HG03175 (cell line): ENCODE results near the gene SLC5A6.

Experiments
- ATAC-seq: cut with Tn5 transposase; IDR thresholded peaks from one replicate; pipeline ENCODE4 v1.9.1; 2021; ENCODE audit warnings: mild to moderate bottlenecking, moderate library complexity; ENCODE audit not compliant: unreplicated experiment

Gene SLC5A6

DNA sequence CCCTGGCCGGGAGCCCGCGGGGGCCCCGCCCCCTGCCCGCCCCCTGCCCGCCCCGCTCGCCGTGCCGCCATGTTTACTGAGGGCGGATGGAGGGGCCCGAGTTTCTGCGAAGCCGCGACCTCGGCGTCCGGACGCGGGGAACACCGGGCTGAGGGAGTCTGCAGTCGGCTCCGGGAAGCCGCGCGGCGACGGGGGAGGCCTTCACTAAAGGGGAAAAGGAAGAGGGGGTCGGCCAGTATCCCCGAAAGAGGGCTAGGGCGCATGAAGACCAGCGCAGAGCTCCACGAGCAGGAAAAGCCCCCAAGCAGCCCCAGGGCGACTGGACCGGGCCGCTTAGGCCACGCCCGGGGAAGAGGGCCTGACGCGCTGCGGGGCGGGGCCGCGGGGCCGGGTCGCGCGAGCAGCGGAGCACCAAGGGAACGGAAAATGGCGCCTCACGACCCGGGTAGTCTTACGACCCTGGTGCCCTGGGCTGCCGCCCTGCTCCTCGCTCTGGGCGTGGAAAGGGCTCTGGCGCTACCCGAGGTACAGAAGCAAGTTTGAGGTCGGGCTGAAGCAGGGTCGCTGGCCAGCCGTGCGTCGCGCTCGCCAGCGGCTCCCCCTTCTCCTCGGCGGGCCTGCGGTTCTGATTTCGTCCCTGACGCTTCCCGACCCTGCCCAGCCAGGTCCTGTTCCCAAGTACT is at the start of gene SLC5A6, which contains the start of gene ATRAID:
SLC5A6 (minus strand) TSS at position 326 of the 683 bp plus-strand sequence. CDS start 4,618 bp downstream, outside the sequence.
ATRAID (plus strand) TSS at position 99 of the 683 bp plus-strand sequence; CDS start at position 427, 328 bp downstream.
- ATAC-seq = peak; percentile 85

DNA sequence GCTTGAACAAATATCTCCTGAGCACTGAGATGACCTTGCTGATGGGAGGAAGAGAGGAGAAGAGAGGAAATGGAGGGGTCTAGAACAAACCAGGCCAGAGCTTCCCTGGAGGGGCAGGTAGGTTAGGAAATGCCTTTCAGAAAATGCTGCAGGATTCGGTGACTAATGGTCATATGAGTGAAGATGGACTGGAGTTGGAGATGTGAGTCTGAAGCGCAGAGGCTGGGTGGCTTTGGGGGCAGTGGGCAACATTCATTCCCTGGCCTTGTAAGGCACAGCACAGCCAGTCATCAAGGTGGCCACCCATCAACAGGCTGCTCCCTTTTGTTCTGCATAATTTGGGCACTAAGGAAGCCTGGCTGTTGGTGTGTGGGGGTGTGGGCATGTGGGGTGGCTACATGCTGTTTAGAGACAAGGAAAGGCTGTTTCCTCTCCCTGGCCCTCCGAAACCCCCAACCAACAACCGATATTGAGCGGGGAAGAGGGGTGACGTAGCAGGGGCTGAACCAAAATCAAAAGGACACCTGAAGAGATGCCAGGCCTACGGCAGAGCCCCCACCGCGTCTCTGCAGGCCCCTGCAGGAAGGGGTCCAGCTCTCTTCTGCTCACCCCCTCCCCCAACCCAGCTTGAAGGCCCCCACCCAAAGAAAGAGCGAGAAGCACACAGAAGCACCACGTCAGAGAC is 49.3 kb upstream of the SLC5A6 start:
- ATAC-seq = no peak

DNA sequence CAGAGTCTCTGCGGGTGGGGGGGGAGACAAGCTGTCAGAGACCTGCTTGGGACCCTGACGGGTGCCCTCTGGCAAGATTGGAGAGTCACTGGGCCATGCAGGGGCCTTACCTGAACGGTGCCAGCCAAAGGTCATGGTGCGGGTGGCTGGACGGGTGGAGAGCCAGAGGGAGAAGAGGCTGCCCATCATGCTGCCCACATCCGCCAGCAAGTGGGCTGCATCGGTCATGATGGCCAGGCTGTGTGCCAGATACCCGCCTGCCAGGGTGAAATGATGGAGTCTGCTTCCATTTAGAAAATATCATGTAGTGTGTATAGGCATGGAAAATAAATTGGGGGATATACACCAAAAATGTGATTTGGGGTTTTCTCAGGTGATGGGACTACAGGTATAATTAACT is 46.0 kb upstream of the SLC5A6 start:
- no peak for ATAC-seq

DNA sequence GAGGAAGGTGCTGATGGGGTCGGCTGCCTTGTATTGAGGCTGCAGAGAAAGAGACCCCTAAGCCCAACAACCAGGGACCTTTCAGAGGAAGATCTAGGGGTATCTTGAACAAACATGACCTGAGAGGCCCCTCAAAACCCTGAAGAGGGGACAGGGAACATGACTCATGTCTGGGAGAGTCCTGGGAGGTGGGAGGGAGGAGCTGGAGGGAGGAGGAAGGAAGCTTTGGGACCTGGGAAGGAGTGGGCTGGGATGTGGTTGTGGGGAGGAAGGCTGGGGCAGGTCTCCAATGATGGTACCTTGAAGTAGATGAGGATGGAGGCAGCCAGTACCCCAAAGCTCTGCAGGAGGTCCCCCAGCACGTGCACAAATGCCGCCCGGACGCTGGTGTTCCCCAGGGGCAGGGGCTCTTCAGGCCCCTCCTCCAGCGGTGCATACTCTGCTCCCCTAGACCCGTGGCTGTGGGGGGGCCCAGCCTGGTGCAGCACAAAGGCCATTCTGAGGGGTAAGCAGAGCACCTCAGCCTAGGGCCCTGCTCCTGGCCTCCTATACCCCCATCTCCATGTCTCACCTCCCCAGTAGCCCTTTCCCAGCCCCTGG is 44.9 kb upstream of the SLC5A6 start:
- ATAC-seq = no peak

DNA sequence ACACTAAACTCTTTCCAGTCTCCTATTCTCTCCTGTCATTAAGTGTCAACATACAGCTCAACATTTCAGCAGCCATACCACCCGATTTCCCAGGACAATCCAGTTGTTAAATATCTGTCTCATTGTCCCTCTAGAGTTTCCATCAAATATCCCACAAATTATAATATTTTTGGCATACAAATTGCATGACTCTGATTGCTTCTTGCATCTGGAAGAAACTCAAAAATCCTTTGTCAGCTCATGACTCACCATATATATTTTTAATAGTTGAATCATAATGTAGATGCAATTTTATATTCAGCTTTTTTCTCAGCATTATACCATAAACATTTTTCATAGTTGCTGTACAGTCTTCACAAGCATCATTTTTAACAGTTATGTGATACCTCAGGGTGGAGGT is 43.6 kb upstream of the SLC5A6 start:
- ATAC-seq = no peak

DNA sequence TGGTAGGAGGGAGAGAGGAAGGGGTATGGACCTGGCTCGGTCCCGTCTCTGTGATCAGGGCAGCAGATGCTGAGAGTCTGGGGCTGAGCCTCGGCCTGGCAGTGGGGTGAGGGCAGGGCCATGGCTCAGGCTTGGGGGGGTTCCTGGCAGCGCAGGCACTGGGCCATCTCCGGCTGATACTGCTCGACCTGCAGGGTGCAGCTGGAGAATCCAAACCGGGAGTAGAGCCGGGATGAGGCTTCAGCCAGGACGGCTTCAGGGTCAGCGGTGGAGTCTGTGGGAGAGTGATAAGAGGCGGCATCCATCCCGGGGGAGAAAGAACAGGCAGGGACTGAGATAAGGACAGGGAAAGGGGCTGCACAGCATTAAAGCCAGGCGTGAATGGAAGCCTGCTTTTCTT is 43.1 kb upstream of the SLC5A6 start:
- ATAC-seq = no peak

DNA sequence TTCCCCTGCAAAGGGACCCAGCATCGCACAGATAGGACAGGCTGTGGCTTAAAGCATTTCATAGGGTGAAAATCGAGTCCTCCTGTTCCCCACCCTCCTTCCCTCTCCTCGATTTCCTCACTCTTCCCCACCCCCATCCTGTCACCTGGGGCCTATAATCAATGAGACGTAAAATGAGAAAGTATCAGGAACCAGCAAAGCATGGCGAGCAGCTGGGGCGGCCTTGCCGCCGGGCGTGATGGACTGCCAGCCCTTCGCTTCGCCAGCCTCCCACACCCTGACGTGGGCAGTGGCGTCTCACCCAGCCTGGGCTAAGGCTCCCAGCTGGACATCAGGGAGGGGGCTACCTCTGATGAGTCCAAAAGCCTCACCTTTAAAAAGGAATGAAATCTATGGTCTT is 39.7 kb upstream of the SLC5A6 start:
- no peak for ATAC-seq

DNA sequence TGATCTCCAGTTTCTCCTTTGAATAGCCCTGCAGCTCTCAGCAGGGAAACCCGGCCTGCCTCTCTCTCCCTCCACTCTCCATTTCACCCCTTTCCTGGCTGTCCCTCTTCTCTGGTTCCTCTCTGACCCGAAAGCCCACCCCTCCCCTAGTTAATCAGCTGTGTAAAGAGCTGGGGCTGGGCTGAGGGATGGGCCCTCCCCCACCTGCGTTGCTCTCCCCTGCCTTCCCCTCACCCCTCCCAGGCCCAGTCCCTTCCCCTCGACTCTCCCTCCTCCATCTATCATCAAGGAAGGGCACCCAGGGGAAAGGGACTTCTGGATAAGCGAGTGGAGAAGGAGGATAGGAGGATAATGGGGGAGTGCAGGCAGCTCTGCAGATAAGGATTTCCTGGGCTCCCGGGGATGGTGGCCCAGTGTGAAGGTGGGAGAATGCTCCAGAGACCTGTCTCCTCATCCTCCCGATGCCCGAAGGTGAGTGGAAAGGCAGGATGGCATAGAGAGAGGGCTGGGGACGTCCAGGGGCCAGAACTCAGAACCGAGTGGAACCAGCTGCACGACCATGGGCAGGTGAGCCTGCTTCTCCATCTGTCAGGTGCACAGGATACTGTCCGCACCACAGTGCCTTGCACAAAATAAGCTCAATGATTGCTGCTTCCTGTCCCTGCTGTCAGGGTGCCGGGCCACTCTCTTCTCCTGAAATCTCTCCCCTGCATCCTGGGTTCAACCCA is 38.7 kb upstream of the SLC5A6 start:
- ATAC-seq = no peak

DNA sequence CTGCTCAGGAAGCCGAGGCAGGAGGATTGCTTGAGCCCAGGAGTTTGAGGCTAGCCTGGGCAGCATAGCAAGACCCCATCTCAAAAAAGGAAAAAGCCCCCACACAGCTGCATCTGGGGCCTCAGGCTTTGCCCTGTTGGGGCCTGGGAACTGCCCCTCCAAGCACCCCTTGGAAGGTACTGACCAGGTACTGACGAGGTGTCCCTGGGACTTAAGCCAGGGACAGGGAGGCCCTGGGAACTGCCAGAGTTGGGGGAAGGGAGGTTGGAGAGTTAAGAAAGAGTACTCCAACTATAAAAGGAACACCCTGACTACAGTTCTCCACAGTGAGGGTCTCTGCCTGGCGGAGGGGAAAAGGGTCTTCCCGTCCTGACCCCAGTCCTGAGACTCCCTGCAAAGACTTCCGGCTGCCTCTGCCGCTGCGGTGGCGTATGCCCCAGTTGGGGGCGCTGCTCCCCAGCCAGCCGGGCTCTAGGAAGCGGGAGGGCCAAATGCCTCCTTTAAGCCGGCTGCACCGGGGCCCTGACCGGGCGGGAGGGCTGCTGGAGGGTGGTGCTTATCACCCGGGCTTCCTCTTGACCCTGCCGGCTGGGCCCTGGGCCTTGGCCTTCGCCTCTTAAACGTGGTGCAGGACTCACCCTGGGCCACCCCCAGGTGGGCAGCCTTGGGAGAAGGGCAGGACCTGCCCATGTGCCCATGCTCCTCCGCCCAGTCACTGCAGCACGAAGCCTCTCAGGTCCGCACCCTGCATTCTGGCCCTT is 38.0 kb upstream of the SLC5A6 start:
- peak; percentile 52 for ATAC-seq

DNA sequence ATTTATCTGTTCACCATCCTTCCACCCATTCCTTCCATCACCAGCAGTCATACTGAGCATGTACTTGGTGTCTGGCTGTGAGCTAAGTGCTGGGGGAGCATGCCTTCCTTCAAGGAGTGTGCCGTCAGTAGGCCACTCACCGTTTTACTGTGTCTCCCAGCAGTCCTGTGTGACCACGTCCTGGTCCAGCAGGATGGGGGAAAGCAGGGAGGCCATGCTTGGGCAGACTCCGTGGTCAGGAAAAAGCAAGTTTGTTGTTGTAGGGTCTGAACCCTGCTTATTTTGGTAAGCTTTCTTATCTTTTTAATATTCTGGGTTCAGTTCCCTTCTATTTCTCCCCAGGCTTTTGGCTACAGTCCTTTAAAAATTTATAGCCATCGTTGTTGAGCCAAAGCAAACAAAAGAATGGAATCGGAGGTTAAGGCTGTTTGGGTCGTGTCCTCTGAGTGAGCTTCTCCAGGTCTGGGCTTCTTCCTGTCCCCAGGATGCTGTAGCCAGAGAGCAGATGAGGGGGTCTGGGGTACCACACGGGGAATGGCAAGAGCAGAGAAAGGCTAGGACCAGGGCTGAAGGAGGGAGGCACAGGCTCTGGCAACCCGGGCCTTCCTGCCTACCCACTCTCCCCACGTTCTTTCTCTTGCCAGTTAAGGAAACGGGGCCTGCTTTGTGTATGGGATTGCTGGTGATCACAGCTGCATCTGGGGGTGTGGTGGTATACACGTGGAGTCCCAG is 37.3 kb upstream of the SLC5A6 start:
- no peak for ATAC-seq

DNA sequence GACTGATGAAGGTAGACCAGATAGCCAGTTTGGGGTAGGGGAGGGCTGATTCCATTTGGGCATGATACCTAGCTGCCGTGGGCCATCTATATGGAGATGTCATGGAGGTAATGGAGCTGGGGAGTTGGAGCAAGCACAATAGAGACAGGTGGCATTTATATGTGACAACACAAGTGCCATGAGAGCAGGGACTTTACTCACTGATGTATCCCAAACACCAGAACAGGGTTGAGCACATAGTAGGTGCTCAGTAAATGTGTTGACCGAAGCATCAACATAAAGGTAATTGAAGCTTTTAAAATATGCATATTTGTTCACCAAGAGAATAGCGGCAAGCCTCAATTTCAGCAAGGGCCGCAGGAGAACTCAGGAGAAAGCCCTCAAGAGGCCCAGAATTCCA is 35.8 kb upstream of the SLC5A6 start:
- ATAC-seq = no peak

DNA sequence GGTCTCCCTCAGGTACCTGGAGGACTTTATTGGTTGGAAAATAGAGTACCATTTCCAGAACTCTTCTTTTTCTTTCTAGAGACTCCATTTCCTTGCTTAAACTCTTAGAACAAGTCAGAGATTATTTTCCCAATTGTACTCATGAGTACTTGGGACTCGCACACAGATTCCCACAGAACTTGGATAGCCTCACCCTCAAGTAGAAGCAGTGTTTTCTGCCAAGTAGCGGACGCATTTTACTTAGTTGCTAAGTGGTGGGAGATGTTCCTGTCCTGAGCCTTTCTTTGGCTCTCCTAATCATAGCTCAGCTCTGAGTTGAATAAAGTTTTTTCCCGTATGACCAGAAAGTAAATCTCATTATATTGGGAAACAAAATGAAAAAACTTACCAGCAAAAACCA is 33.6 kb upstream of the SLC5A6 start:
- no peak for ATAC-seq

DNA sequence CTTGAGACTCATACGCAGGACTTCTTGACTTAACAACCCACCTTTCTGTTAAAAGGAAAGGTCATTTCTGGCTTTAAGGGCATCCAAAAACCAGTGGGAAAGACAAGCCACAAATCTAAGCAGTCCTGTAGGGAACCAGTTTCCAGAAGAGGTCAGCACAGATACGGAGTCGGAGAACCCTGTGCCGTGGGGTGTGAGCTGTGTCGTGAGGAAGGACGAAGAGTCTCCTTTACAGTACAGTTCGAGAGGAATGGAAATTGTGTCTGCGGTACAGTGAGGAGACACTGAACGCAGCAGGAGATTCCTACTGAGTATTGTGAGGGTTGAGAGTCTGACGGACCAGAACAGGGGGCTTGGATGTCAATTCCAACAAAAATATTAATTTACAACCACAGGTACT is 33.0 kb upstream of the SLC5A6 start:
- no peak for ATAC-seq

DNA sequence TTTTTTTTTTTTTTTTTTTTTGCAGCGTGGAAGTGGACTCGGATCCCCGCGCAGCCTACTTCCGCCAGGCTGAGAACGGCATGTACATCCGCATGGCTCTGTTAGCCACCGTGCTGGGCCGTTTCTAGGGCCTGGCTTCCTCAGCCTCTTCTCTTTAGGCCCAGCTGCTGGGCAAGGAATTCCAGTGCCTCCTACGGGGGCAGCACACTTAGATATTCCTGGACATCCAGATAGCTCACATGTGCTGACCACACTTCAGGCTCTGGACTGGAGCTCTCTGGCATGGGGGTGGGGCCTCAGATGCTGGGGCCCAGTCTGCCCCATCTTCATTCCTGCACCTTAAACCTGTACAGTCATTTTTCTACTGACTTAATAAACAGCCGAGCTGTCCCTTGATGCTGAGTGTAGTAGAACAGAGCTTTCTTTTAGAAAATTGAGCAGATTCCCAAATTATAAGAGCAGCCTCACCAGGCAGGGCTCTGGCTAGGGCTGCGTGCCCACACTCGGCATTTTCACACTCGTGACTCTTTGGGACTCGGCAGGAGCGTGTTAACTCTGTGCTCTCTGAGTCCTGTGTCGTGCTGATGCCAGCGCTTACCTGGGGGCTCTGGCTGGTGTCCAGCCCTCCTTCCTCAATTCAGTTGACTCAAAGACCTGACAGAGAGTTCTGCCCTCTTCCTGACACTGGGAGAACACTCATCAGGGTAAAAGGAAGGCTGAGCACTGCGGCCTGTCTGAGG is 31.5 kb upstream of the SLC5A6 start:
- no peak for ATAC-seq

DNA sequence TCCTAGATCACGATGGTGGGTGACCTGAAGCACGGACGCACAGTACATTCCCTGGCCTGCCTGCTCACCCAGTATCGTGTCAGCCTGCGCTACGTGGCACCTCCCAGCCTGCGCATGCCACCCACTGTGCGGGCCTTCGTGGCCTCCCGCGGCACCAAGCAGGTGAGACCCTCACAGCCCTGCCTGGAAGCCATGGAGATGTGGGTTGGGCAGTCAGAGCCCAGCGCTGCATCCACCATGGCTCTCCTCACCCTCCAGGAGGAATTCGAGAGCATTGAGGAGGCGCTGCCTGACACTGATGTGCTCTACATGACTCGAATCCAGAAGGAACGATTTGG is 30.5 kb upstream of the SLC5A6 start:
- ATAC-seq = no peak

DNA sequence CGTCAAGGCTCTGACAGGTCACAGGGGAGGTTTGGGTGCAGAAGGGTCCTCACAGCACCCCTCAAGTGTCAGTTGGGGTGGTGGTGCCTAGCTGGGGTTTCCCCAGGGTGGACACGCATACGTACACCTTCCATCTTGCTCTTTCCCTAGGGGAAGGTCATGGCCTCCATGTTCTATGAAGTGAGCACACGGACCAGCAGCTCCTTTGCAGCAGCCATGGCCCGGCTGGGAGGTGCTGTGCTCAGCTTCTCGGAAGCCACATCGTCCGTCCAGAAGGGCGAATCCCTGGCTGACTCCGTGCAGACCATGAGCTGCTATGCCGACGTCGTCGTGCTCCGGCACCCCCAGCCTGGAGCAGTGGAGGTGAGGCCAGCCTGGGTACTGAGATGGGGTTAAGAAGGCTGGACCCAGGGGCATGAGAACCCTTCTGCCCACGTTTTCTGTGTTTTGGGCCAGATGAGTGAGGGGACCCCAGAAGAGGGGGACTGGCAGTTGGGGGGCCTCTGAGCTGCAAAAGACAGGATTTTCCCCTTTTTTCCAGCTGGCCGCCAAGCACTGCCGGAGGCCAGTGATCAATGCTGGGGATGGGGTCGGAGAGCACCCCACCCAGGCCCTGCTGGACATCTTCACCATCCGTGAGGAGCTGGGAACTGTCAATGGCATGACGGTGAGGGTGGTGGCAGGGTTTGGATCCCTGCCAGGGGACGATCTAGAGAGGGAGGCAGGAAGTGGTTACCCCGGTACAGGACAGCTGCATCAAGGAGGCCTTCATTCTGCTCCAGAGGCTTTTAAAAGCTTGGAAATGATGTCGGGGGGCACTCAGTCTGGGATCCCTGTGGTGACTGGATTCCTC is 29.9 kb upstream of the SLC5A6 start:
- no peak for ATAC-seq

DNA sequence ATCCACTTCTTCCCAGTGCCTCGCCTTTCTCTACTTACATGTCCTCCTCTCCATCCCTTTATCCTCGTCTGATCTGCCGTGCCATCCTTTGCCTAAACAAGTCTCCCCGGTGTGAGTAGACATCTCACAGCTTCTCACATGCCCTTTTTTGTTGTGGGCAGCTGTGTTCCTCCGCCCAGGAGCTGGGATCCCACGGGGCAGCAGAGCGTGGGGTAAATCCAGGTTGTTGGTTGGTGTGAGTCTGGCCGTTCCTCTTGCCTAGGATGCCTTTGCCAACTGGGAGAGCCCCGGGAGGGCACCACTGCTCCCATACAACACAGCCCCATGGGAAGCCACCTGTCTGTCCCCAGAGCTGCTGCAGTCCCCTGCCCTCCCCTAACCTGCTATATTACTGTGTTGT is 28.3 kb upstream of the SLC5A6 start:
- no peak for ATAC-seq

DNA sequence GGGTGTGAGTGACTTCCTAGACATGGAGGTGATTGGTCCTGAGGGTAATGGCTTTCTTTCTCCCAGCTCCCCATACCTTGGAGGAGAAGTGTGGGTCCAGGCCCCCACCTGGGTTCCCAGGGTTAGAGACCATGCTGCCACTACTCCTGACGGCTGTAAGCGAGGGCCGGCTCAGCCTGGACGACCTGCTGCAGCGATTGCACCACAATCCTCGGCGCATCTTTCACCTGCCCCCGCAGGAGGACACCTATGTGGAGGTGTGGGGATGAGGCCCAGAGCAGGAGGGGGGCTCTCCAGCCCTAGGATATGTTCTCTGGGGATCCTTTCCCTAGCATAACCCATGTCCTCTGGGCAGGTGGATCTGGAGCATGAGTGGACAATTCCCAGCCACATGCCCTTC is 26.9 kb upstream of the SLC5A6 start:
- ATAC-seq = no peak
